Measurements from ENCODE around the gene AMOTL2.

DNA sequence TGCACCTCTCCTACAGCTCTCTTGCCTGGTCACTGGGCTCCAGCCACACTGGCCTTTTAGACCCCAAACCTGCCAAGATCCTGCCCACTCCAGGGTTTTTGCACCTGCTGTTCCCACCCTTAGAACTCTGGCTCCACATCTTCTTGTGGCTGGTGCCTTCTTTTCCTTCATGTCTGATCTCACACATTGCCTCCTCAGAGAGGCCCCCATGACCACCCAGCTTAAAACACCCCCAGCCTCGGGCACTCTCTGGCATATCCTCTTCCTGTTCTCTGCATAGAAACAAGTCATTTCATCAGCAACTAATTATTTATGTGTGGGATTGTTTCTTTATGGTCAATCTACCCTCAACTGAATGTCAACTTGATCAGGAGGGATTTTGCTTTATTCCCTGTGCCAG is 14.0 kb upstream of the AMOTL2 start:
- TF ChIP-seq TAF1 (conservative IDR thresholded peaks at IDR 0.05) = no peak
- TF ChIP-seq, protein P1, sequence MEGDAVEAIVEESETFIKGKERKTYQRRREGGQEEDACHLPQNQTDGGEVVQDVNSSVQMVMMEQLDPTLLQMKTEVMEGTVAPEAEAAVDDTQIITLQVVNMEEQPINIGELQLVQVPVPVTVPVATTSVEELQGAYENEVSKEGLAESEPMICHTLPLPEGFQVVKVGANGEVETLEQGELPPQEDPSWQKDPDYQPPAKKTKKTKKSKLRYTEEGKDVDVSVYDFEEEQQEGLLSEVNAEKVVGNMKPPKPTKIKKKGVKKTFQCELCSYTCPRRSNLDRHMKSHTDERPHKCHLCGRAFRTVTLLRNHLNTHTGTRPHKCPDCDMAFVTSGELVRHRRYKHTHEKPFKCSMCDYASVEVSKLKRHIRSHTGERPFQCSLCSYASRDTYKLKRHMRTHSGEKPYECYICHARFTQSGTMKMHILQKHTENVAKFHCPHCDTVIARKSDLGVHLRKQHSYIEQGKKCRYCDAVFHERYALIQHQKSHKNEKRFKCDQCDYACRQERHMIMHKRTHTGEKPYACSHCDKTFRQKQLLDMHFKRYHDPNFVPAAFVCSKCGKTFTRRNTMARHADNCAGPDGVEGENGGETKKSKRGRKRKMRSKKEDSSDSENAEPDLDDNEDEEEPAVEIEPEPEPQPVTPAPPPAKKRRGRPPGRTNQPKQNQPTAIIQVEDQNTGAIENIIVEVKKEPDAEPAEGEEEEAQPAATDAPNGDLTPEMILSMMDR (IDR thresholded peaks at IDR 0.05; ENCODE audit: low read depth, low read length, missing input control) = no peak
- TF ChIP-seq RAD21 (IDR thresholded peaks at IDR 0.05) = no peak
- no peak for TF ChIP-seq JUND (IDR thresholded peaks at IDR 0.05)
- TF ChIP-seq, protein P2, sequence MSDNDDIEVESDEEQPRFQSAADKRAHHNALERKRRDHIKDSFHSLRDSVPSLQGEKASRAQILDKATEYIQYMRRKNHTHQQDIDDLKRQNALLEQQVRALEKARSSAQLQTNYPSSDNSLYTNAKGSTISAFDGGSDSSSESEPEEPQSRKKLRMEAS (IDR thresholded peaks at IDR 0.05) = no peak
- no peak for TF ChIP-seq YY1 (IDR thresholded peaks at IDR 0.05)
- TF ChIP-seq, protein P3, sequence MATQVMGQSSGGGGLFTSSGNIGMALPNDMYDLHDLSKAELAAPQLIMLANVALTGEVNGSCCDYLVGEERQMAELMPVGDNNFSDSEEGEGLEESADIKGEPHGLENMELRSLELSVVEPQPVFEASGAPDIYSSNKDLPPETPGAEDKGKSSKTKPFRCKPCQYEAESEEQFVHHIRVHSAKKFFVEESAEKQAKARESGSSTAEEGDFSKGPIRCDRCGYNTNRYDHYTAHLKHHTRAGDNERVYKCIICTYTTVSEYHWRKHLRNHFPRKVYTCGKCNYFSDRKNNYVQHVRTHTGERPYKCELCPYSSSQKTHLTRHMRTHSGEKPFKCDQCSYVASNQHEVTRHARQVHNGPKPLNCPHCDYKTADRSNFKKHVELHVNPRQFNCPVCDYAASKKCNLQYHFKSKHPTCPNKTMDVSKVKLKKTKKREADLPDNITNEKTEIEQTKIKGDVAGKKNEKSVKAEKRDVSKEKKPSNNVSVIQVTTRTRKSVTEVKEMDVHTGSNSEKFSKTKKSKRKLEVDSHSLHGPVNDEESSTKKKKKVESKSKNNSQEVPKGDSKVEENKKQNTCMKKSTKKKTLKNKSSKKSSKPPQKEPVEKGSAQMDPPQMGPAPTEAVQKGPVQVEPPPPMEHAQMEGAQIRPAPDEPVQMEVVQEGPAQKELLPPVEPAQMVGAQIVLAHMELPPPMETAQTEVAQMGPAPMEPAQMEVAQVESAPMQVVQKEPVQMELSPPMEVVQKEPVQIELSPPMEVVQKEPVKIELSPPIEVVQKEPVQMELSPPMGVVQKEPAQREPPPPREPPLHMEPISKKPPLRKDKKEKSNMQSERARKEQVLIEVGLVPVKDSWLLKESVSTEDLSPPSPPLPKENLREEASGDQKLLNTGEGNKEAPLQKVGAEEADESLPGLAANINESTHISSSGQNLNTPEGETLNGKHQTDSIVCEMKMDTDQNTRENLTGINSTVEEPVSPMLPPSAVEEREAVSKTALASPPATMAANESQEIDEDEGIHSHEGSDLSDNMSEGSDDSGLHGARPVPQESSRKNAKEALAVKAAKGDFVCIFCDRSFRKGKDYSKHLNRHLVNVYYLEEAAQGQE (IDR thresholded peaks at IDR 0.05) = no peak
- TF ChIP-seq GABPA (IDR thresholded peaks at IDR 0.05 in 1 of 2, conservative IDR thresholded peaks at IDR 0.05 in 1 of 2) = no peak
- no peak for TF ChIP-seq SP1 (IDR thresholded peaks at IDR 0.05)
- no peak for TF ChIP-seq RXRA (IDR thresholded peaks at IDR 0.05)
- TF ChIP-seq, protein P4, sequence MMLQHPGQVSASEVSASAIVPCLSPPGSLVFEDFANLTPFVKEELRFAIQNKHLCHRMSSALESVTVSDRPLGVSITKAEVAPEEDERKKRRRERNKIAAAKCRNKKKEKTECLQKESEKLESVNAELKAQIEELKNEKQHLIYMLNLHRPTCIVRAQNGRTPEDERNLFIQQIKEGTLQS (IDR thresholded peaks at IDR 0.05) = no peak
- TF ChIP-seq NR2F2 (IDR thresholded peaks at IDR 0.05) = no peak
- TF ChIP-seq EGR1 (IDR thresholded peaks at IDR 0.05; ENCODE audit: low read depth in 2 of 2) = no peak
